Muscle of leg (tissue), 11 donors: Measurements from ENCODE around the gene DRC3. TPM values are rescaled to one million over a fixed set of nuclear protein-coding genes. Genes with fewer than 3 reads are reported as not detected.

Source experiments
- DNase-seq: peaks from one replicate; pipeline ENCODE4 v3.0.0; 2013
- H3K27ac ChIP-seq: one replicate; pipeline ENCODE4 v1.5.1; 2013; ENCODE audit warnings: mild to moderate bottlenecking, low read length, control low read depth
- H3K27me3 ChIP-seq: one replicate; pipeline ENCODE4 v1.6.1; 2013; ENCODE audit warnings: low read length; ENCODE audit not compliant: control insufficient read depth, insufficient read depth
- H3K36me3 ChIP-seq: one replicate; pipeline ENCODE4 v1.6.1; 2013; ENCODE audit warnings: low read length; ENCODE audit not compliant: control insufficient read depth, insufficient read depth
- H3K4me1 ChIP-seq: one replicate; pipeline ENCODE4 v1.6.1; 2013; ENCODE audit warnings: low read length; ENCODE audit not compliant: control insufficient read depth, insufficient read depth
- H3K4me3 ChIP-seq: one replicate; pipeline ENCODE4 v1.5.1; 2013; ENCODE audit warnings: low read length, control low read depth
- H3K9me3 ChIP-seq: replicated peaks from 2 replicates; pipeline ENCODE4 v1.6.1; 2013; ENCODE audit warnings: low read depth, low read length; ENCODE audit not compliant: control insufficient read depth
- WGBS: methylation state at CpG from one replicate; pipeline ENCODE4 v1.1.5; 2013; ENCODE audit warnings: missing lambda C conversion rate; ENCODE audit not compliant: insufficient coverage; 5-methylcytosine and 5-hydroxymethylcytosine counted together
- polyA plus RNA-seq, 8 donors: library from polyadenylated mRNA; unstranded; fragments of 120-200 nt; gene quantifications; one replicate each; pipeline versions ENCODE4 v1.2.1 to v1.2.3, GENCODE V29; 2013; ENCODE audit warnings: inconsistent platforms in 1 of 8, low replicate concordance in 1 of 8; ENCODE audit not compliant: insufficient read length in 8 of 8, insufficient read depth in 1 of 8
- total RNA-seq: library from RNA; stranded (reverse); fragments of 120-200 nt; gene quantifications from one replicate; pipeline ENCODE4 v1.2.4, GENCODE V29; 2013

Gene DRC3
- total and polyA plus RNA-seq, 9 donors: 1.6 to 6.9 (median 4.8) TPM

DNA sequence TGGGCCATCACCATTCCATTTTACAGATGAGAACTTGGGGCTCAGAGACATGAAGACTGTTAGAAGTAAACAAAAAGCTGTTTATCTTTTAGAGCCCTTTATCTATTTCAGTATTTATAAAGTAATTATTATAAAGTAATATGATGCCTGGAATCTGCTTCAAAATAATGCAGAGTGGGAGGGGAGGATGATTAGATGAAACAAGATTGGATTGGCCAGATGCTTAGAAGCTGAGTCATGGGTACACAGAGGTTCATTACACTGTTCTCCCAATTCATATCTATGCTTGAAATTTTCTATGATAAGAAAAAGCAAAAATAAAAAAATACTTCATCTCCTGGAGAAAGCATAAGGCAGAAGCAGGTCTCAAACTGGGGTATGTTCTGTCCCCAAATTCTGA, 29.8 kb upstream of the DRC3 start:
- no peak overlapping the region for H3K4me3 ChIP-seq
- no peak overlapping the region for H3K27ac ChIP-seq
- H3K9me3 ChIP-seq: no peaks in the 10 kb centered on the region
- DNase-seq: no peak
- H3K4me1 ChIP-seq: peaks cover 38% of the 10 kb centered on the region
- H3K27me3 ChIP-seq: no peaks in the 10 kb centered on the region
- H3K36me3 ChIP-seq: no peaks in the 10 kb centered on the region

DNA sequence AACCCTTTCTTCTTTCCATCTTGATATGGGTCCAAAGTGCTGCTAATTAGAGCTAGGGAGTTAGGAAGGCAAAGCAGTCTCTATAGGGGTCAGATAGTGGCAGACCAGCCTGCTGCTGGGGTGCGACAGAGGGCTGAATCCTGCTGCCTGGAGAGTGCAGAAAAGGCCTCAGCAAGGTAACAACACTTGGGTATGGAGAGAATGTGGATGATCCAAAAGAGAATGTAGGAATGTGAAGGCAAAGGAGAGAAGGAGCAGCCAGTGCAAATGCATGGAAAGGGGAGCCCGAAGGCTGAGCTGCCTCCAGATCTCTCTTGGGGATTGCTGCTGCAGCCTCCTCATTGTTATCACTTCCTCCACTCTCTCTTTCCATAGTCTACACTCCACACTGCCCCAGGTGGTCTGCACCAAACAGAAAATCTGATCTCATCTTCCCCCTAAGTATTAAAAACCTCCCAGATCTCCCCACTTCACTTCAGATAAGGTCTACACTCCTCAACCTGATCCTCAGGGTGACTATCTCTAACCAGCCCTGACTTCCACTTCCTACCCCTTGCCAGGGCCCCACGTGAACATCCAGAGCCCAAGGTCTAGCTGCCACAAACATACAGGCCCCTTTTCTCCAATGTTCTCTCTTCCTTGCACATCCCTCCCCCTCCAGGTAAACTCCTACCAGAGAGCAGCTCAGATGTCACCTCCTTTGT, 29.2 kb upstream of the DRC3 start:
- H3K27ac ChIP-seq: no peak overlapping the region
- H3K36me3 ChIP-seq: no peaks in the 10 kb centered on the region
- peaks cover 35% of the 10 kb centered on the region for H3K4me1 ChIP-seq
- no peak for DNase-seq
- H3K4me3 ChIP-seq: no peak overlapping the region
- H3K27me3 ChIP-seq: no peaks in the 10 kb centered on the region
- WGBS: 52% methylated on average over 2 of the region's 3 CpGs
- no peaks in the 10 kb centered on the region for H3K9me3 ChIP-seq

DNA sequence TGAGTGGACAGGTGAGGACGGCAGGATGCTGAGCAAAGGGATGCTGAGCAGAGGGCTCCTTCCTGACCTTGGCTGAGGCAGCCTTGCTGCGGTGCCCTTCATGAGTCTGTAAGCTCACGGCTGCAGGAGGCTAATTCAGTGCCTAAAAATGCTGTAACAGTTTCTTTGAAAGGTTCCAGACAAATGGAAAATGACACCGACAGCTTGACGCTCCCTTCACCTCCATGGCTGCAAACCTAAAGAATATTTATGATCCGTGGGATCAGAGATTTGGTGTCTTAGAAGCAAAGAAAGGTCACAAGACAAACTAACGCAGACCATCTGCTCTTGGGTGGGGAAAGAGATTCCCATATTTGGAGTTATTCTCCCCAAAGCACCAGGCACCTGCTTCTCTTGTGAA, 28.4 kb upstream of the DRC3 start:
- peak overlapping the region; percentile 47 for H3K27ac ChIP-seq

GRCh38 chr17:17944743-17945142, 27.9 kb upstream of the DRC3 start:
- no peaks in the 10 kb centered on the region for H3K27me3 ChIP-seq
- 51% methylated on average over 4 of the region's 11 CpGs for WGBS
- H3K9me3 ChIP-seq: no peaks in the 10 kb centered on the region
- no peak overlapping the region for H3K4me3 ChIP-seq
- H3K4me1 ChIP-seq: peaks cover 35% of the 10 kb centered on the region
- no peaks in the 10 kb centered on the region for H3K36me3 ChIP-seq
- peak overlapping the region; percentile 47 for H3K27ac ChIP-seq
- DNase-seq: no peak

More for the DNA sequence above, 28.4 kb upstream of the DRC3 start:
- peaks cover 35% of the 10 kb centered on the region for H3K4me1 ChIP-seq
- DNase-seq: peak; percentile 68
- H3K9me3 ChIP-seq: no peaks in the 10 kb centered on the region
- H3K36me3 ChIP-seq: no peaks in the 10 kb centered on the region
- no peak overlapping the region for H3K4me3 ChIP-seq
- no peaks in the 10 kb centered on the region for H3K27me3 ChIP-seq
- WGBS: 47% methylated on average over 3 of the region's 7 CpGs

DNA sequence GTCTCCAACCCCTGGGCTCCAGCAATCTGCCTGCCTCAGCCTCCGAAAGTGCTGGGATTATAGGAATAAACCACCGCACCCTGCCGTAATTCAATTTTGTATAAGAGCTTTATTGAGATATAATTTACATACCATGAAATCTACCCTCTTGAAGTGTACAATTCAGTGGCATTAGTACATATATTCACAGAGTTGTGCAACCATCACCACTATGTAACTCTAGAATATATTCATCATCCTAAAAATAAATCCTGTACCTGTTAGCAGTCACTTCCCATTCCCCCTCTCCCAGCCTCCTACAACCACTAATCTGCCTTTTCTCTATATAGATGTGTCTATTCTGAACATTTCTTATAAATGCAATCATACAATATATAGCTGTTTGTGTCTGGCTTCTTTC, 26.6 kb upstream of the DRC3 start:
- peaks cover 25% of the 10 kb centered on the region for H3K4me1 ChIP-seq
- no CpG with 5 or more reads among the region's 3 CpGs for WGBS

DNA sequence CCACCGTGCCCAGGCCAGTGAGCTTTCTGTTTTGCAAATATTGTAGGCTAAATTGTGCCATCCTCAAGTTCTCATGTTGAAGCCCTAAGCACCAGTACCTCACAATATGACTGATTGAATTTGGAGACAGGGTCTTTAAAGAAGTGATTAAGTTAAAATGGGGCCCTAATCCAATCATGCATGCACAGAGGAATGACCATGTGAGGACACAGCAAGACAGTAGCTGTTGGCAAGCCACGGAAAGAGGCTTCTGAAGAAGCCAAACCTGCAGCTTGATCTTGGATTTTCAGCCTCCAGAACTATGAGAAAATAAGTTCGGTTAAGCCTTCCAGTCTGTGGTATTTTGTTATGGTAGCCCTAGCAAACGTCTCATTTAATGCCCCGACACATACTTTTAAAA, 25.4 kb upstream of the DRC3 start:
- Histone ChIP-seq H3K27ac (no peak overlapping the region), H3K9me3 (no peaks in the 10 kb centered on the region), H3K4me1 (peaks cover 19% of the 10 kb centered on the region), H3K36me3 (no peaks in the 10 kb centered on the region), H3K4me3 (no peak overlapping the region), H3K27me3 (no peaks in the 10 kb centered on the region)
- no peak for DNase-seq
- WGBS: no CpG with 5 or more reads among the region's 5 CpGs

More for the DNA sequence above, 26.6 kb upstream of the DRC3 start:
- Histone ChIP-seq H3K36me3 (no peaks in the 10 kb centered on the region), H3K27ac (no peak overlapping the region), H3K4me3 (no peak overlapping the region), H3K9me3 (no peaks in the 10 kb centered on the region), H3K27me3 (no peaks in the 10 kb centered on the region)
- no peak for DNase-seq

GRCh38 chr17:17947966-17948365, 24.7 kb upstream of the DRC3 start:
- H3K4me3 ChIP-seq: no peak overlapping the region
- WGBS: no CpG with 5 or more reads among the region's 1 CpG

GRCh38 chr17:17950347-17950746, 22.3 kb upstream of the DRC3 start:
- Histone ChIP-seq H3K36me3 (no peaks in the 10 kb centered on the region), H3K4me3 (no peak overlapping the region), H3K27me3 (no peaks in the 10 kb centered on the region), H3K27ac (no peak overlapping the region), H3K9me3 (no peaks in the 10 kb centered on the region), H3K4me1 (no peaks in the 10 kb centered on the region)
- WGBS: 100% methylated on average over 1 of the region's 7 CpGs
- DNase-seq: no peak

More at GRCh38 chr17:17947966-17948365, 24.7 kb upstream of the DRC3 start:
- H3K4me1 ChIP-seq: peaks cover 19% of the 10 kb centered on the region
- H3K36me3 ChIP-seq: no peaks in the 10 kb centered on the region
- H3K27me3 ChIP-seq: no peaks in the 10 kb centered on the region
- no peaks in the 10 kb centered on the region for H3K9me3 ChIP-seq
- no peak for DNase-seq
- no peak overlapping the region for H3K27ac ChIP-seq

- no CpG with 5 or more reads among the region's 1 CpG for WGBS
Measured at GRCh38 chr17:17950806-17951205, 21.9 kb upstream of the DRC3 start.

DNA sequence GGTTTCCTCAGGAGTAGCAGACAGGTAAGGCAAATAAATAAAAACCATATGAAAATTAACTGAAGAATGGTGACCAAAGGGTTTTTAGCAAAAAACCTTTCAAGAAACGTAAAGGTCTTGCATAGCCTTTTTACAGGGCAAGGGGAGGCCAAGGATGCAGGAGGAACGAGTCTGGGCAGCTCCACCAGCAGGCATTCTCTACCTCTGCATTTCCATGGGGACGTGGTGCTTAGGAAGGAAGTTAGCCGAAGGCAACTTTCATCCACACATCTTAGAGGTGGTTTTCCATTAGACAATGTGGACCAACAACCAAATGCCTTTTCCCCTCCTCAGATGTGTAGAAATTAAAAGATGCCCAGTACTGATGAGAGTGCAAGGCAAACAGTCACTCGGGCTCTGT, 21.1 kb upstream of the DRC3 start:
- H3K27me3 ChIP-seq: no peaks in the 10 kb centered on the region
- H3K4me1 ChIP-seq: no peaks in the 10 kb centered on the region
- no peak overlapping the region for H3K4me3 ChIP-seq
- no CpG with 5 or more reads among the region's 5 CpGs for WGBS
- no peaks in the 10 kb centered on the region for H3K36me3 ChIP-seq
- H3K9me3 ChIP-seq: no peaks in the 10 kb centered on the region
- no peak for DNase-seq
- H3K27ac ChIP-seq: no peak overlapping the region

More at GRCh38 chr17:17950806-17951205, 21.9 kb upstream of the DRC3 start:
- no peaks in the 10 kb centered on the region for H3K4me1 ChIP-seq
- no peaks in the 10 kb centered on the region for H3K27me3 ChIP-seq
- no peak for DNase-seq
- no peaks in the 10 kb centered on the region for H3K36me3 ChIP-seq
- H3K27ac ChIP-seq: no peak overlapping the region
- no peak overlapping the region for H3K4me3 ChIP-seq
- no peaks in the 10 kb centered on the region for H3K9me3 ChIP-seq

DNA sequence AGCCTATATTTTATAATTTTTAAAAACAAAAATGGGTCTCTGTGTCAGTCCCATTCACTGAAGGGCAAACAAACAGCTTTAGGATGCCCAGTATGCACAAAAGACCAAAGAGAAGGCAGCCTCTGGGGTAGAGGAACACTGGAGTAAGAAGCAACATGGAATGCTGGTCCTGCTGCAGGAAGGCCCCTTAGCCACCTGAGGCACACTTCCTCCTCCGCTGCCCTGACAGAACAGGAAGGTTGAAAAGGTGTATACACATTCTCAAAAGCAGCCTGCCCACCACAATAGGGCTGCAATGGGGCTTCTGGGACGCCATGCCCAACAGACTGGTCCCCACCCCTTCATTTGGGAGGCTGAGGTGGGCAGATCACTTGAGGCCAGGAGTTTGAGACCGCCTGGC, 20.0 kb upstream of the DRC3 start:
- H3K27ac ChIP-seq: no peak overlapping the region
- no peaks in the 10 kb centered on the region for H3K9me3 ChIP-seq
- WGBS: no CpG with 5 or more reads among the region's 3 CpGs
- no peak for DNase-seq
- H3K36me3 ChIP-seq: no peaks in the 10 kb centered on the region
- H3K4me1 ChIP-seq: no peaks in the 10 kb centered on the region
- H3K4me3 ChIP-seq: no peak overlapping the region
- no peaks in the 10 kb centered on the region for H3K27me3 ChIP-seq
